Measurements from ENCODE around the gene SLC17A7. TPM values are rescaled to one million over a fixed set of nuclear protein-coding genes. Genes with fewer than 3 reads are reported as not detected.
"Not testable (repeated sequence)": the region's sequence is repeated elsewhere in the genome, so short reads cannot be mapped to it uniquely, and the experiment has no call there.

The SLC17A7 gene
- total RNA-seq, 1 experiment from 2014 or later, result 0.13 TPM

DNA sequence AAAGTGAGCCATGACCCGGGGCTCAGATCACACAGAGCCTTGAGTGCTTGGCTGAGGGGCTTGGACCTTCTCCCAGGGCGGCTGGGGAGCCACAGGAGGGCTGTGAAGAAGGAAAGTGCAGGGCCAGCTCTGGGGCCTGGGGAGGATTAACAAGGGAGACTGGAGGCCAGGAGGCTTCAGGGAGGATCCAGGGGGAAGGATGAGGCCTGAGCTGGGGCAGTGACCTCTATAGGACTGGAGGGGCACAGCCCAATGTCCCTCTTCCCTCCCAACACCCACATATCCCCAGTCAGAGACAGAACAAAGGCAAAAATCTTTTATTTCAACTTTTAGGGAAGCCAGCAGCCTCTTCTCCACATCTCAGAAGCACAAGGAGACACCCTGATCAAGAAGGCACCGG, 4.7 kb upstream of the SLC17A7 start:
- no peak for DNase-seq (ENCODE audit: low spot score)

- DNase-seq (ENCODE audit: low spot score), result not testable (repeated sequence)
Observed at GRCh38 chr19:49444100-49444700, 2.9 kb upstream of the SLC17A7 start.

DNA sequence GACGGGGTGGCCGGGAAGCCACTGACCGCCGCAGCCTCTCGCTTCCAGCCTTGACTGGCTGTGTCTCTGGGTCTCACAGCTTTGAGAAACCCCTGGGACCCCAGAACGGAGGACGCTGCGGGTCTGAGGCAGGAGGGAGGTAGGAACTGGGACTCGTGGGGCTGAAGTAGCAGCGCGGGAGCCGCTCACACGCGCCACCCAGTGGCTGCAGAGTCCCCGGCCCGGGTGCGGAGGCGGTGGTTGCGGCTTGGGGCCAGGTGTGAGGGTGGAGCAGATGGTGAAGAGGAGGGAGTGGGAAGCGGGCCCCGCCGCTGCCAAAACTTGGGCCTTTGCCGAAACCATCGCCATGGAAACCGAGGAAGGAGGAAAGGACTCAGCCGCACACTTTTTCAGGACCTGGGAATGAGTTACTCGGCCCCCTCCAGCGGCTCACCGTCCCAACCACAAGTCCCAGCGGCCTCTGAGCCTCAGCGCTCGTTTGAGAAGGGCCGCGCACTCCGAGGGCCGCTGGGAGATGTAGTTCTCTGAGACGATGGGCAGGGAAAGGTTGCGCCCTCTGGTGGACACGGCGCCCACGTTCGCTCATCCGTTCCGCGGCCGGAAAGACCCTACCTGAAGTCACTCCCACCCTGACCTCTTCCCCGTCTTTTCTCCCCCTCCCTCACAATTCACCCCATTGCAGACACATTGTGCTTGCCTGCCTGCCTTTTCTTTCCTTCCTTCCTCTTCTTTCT, 2.2 kb upstream of the SLC17A7 start:
- DNase-seq (ENCODE audit: low spot score), result peak; percentile 99

- peak; percentile 99 for DNase-seq (ENCODE audit: low spot score)
Observed at GRCh38 chr19:49442771-49443365, 1.5 kb upstream of the SLC17A7 start.

- no peak for DNase-seq (ENCODE audit: low spot score)
Observed at GRCh38 chr19:49442354-49442753, 1.0 kb upstream of the SLC17A7 start.

- no peak for DNase-seq (ENCODE audit: low spot score)
Observed at GRCh38 chr19:49441960-49442350, 628 bp upstream of the SLC17A7 start.

DNA sequence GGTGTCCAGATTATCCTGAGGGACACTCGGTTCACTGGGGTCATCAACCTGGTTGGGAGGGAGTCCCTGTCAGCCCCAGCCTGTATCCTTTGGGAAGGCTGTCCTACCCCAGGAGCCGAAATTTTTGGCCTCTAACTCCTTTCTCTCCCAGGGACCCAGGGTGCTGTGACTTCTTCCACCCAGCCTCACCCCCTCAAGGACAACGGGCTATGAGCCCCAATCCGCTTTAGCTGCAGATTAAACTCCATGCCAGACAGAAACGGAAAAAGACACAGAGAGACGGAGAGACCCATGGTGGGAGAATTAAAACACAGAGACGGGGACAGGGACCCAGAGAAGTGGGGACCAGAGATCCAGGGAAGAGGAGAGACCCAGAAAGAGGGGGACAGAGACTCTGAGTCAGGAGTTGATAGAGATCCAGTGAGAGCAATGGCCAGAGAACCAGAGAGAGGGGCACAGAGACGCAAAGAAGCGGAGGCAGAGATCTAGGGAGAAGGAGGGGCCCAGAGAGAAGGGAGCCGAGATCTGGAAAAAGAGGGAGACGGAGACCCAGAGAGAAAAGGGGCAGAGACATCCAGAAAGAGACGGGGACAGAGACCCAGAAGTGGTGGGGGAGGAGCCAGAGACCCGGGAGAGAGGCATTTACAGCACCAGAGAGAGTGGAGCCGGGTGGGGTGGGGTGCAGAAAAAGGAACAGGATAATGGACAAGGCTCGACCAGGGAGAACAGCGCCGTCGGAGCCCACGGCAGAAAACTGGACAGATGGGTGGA, 703 bp downstream of the SLC17A7 start:
- no peak for DNase-seq (ENCODE audit: low spot score)

DNA sequence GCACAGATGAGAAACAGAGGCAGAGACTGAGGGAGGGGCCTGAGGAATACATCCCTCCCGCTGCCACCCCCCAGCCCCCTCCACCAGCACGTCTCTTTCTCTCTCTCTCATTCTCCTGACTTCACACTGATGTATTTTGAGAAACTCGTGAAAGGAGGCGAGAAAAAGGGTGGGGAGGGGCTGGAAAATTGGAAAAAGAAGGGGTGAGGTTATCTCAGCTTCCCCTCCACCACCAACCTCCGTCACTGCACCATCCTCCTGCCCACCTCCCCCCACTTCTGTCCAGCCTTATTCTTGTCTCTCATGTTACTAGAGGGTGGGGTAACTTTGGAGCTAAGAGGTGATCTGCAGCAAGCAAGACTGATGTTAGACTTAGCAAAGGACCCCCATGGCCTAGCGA, 1.5 kb downstream of the SLC17A7 start:
- DNase-seq (ENCODE audit: low spot score), result no peak

DNA sequence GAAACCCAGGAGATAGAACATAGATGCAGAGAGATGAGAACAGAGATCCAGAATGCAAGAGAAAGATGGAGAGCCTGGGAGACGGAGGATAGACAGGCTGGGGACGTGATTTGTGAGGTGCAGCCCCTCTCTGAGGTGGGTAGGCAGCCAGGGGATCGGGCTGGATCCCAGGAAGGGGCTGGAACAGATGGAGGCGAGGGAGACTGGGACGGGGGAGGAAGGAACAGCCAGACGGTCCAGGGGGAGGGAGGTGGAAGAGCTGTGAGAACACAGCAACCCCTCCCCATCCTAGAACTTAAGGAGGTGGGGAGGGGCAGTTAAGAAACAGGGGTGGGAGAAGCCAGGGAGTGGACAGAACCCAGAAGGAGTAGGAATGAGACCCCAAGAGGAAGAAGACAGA, 3.1 kb downstream of the SLC17A7 start:
- no peak for DNase-seq (ENCODE audit: low spot score)

GRCh38 chr19:49437231-49437630, 4.1 kb downstream of the SLC17A7 start:
- no peak for DNase-seq (ENCODE audit: low spot score)

GRCh38 chr19:49436381-49437017, 4.8 kb downstream of the SLC17A7 start:
- no peak for DNase-seq (ENCODE audit: low spot score)

- DNase-seq (ENCODE audit: low spot score), result no peak
Observed at GRCh38 chr19:49435670-49436069, 5.7 kb downstream of the SLC17A7 start.

- DNase-seq (ENCODE audit: low spot score), result no peak
Observed at GRCh38 chr19:49434907-49435583, 6.3 kb downstream of the SLC17A7 start.

DNA sequence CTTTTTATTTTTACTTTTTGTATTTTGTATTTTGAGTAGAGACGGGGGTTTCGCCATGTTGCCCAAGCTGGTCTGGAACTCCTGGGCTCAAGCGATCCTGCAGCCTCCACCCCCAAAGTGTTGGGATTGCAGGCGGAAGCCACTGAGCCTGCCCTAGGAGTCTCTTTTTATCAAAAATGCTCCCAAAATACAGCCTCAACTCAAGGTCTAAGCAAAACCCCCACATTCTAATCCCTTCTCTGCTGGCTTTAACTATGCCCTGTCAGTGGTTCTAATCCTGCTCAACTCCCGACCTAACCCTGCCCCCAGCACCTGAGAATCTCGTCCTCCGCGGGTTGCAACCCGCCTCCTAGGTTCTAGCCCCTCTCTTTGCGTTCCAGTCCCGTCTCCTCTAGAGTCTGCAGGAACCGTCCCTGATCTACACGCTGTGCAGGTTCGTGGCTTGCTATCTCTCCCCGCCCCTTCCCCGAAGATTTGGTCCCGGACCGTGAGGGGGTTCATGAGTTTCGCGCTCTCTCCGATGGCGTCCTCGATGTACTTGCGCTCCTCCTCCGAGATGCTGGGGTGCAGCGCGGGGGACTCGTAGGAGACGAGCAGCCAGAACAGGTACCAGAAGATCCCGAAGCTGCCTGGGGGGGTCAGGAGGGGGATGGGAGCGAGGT, 8.0 kb downstream of the SLC17A7 start:
- no peak for DNase-seq (ENCODE audit: low spot score)

- DNase-seq (ENCODE audit: low spot score), result no peak
Observed at GRCh38 chr19:49432141-49433073, 8.9 kb downstream of the SLC17A7 start.

DNA sequence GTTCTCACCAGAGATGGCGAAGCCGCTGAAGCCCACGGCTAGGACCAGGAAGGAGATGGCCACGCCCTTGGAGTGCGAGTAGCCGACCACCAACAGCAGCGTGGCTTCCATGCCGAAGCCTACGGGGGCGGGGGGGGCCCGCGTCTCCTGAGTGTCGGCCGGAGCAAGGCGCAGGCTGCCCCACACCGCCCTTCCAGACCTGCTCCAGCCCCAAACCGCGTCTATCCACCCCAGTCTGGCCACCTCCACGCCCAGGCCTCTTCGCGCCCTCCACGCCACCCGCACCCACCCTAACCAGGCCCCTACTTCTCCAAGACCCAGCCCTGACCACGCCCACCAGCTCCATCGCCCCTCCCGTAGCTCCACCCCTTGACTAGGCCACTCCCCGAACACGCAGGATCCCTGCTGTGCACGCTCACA, 10.0 kb downstream of the SLC17A7 start:
- no peak for DNase-seq (ENCODE audit: low spot score)

GRCh38 chr19:49430678-49431329, 10.5 kb downstream of the SLC17A7 start:
- peak; percentile 38 for DNase-seq (ENCODE audit: low spot score)

DNA sequence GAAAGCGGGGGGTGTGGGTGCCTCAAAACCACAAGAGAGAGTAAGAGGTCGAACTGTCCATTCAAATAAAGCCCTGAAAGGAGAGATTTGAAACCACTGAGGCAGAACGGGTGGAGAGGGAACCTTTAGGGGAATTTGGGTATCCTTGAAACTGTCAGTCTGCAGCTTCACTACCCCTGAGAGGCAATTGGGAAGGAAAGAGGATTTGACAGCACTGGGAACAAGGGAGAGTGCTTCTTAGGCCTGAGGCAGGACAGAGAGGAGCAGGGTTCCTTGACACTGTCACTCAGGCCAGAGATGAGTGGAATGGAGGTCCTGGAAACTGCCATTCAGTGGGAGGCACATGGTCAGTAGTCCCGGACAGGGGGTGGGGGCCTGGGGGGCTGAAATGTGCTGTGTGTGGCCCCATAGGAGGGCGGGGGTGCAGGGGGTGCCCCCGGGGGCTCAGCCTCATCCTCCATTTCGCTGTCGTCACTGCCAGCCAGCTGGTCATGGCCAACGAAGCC, 11.1 kb downstream of the SLC17A7 start:
- no peak for DNase-seq (ENCODE audit: low spot score)

Data from HT-29 (cell line).